Measurements from ENCODE around the gene DCAF11. TPM values are rescaled to one million over a fixed set of nuclear protein-coding genes. Genes with fewer than 3 reads are reported as not detected.
A peak's percentile ranks its signal among the peaks of the same experiment; 100 is the strongest.

DCAF11 gene
- total RNA-seq, 1 donor from 2014 or later, result 26.9 TPM

DNA sequence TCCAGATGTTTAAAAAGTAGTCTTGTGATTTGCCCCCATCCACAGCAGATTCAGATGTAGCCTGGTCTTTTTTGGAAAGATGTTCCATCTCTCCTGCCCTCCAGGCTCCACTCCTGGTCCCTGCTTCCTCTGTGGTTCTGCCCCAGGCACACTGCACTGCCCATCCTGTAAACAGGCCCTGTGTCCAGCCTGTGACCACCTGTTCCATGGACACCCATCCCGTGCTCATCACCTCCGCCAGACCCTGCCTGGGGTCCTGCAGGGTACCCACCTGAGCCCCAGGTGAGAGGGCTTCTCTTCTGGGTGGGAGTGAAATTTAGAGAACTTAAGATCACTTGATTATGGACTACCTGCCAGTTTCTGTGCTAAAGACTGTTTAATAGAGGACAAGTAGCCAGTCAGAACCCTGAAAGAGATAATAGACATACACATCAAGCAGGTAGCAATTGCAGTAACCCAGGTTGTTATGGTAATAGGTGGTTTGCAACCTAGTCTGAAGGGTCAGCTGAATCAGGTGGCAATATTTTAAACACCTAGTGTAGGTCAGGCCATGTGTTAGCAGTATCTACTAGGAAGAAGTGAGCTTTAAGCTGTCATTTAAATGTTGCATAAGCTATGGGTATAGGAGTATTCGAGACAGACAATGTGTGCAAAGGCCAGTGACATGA is 34.9 kb downstream of the DCAF11 start:
- Histone ChIP-seq H3K36me3 (ENCODE audit: insufficient read depth, low read length) (peaks cover 31% of the 10 kb centered on the region), H3K27me3 (ENCODE audit: insufficient read depth, low read length) (no peaks in the 10 kb centered on the region), H3K4me2 (ENCODE audit: low read length) (no peak overlapping the region), H3K9ac (ENCODE audit: low read length) (no peak overlapping the region), H3K27ac (ENCODE audit: low read depth, low read length) (no peak overlapping the region), H3K4me1 (ENCODE audit: insufficient read depth, low read length) (peaks cover 16% of the 10 kb centered on the region), H3K4me3 (ENCODE audit: insufficient read depth, low read depth, low read length) (no peak overlapping the region), H4K20me1 (ENCODE audit: insufficient read depth, low read length) (peaks cover 36% of the 10 kb centered on the region), H2AFZ (ENCODE audit: low read depth, low read length) (no peak overlapping the region), H3K9me3 (ENCODE audit: insufficient read depth, low read depth, low read length) (no peaks in the 10 kb centered on the region), H3K79me2 (ENCODE audit: insufficient read depth, low read length) (peaks cover 50% of the 10 kb centered on the region)
- DNase-seq (ENCODE audit: low read depth), result no peak
- TF ChIP-seq, protein P1, sequence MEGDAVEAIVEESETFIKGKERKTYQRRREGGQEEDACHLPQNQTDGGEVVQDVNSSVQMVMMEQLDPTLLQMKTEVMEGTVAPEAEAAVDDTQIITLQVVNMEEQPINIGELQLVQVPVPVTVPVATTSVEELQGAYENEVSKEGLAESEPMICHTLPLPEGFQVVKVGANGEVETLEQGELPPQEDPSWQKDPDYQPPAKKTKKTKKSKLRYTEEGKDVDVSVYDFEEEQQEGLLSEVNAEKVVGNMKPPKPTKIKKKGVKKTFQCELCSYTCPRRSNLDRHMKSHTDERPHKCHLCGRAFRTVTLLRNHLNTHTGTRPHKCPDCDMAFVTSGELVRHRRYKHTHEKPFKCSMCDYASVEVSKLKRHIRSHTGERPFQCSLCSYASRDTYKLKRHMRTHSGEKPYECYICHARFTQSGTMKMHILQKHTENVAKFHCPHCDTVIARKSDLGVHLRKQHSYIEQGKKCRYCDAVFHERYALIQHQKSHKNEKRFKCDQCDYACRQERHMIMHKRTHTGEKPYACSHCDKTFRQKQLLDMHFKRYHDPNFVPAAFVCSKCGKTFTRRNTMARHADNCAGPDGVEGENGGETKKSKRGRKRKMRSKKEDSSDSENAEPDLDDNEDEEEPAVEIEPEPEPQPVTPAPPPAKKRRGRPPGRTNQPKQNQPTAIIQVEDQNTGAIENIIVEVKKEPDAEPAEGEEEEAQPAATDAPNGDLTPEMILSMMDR (IDR thresholded peaks at IDR 0.05; ENCODE audit: insufficient read depth, low read depth, low read length), result no peak
- TF ChIP-seq EZH2 (IDR thresholded peaks at IDR 0.05; ENCODE audit: insufficient read depth, low read length), result no peak
- Mint-ChIP-seq H3K4me3 (ENCODE audit: unreplicated experiment) (peak overlapping the region; percentile 87), H3K27ac (ENCODE audit: unreplicated experiment) (no peak overlapping the region), H3K36me3 (ENCODE audit: low read depth, unreplicated experiment) (peaks cover 3% of the 10 kb centered on the region), H3K27me3 (ENCODE audit: low read depth, unreplicated experiment) (no peaks in the 10 kb centered on the region), H3K4me1 (ENCODE audit: low read depth, unreplicated experiment) (peaks cover 14% of the 10 kb centered on the region), H3K9me3 (ENCODE audit: unreplicated experiment) (no peaks in the 10 kb centered on the region)
- FAIRE-seq, result no peak

DNA sequence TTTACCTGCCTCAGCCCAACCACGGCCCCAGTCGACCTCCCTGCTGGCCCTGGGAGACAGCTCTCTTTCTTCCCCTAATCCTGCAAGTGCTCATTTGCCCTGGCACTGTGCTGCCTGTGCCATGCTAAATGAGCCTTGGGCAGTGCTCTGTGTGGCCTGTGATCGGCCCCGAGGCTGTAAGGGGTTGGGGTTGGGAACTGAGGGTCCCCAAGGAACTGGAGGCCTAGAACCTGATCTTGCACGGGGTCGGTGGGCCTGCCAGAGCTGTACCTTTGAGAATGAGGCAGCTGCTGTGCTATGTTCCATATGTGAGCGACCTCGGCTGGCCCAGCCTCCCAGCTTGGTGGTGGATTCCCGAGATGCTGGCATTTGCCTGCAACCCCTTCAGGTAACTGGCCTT is 35.5 kb downstream of the DCAF11 start:
- no peak overlapping the region for H2AFZ ChIP-seq (ENCODE audit: low read depth, low read length)
- peaks cover 36% of the 10 kb centered on the region for H4K20me1 ChIP-seq (ENCODE audit: insufficient read depth, low read length)
- H3K9me3 ChIP-seq (ENCODE audit: insufficient read depth, low read depth, low read length), result no peaks in the 10 kb centered on the region
- no peaks in the 10 kb centered on the region for H3K9me3 Mint-ChIP-seq (ENCODE audit: unreplicated experiment)
- no peak for FAIRE-seq
- H3K4me2 ChIP-seq (ENCODE audit: low read length), result no peak overlapping the region
- H3K4me1 Mint-ChIP-seq (ENCODE audit: low read depth, unreplicated experiment), result peaks cover 12% of the 10 kb centered on the region
- peaks cover 44% of the 10 kb centered on the region for H3K79me2 ChIP-seq (ENCODE audit: insufficient read depth, low read length)
- peaks cover 33% of the 10 kb centered on the region for H3K36me3 ChIP-seq (ENCODE audit: insufficient read depth, low read length)
- H3K4me3 ChIP-seq (ENCODE audit: insufficient read depth, low read depth, low read length), result no peak overlapping the region
- no peak overlapping the region for H3K27ac Mint-ChIP-seq (ENCODE audit: unreplicated experiment)
- H3K36me3 Mint-ChIP-seq (ENCODE audit: low read depth, unreplicated experiment), result peaks cover 6% of the 10 kb centered on the region
- peaks cover 16% of the 10 kb centered on the region for H3K4me1 ChIP-seq (ENCODE audit: insufficient read depth, low read length)
- no peak for DNase-seq (ENCODE audit: low read depth)
- H3K9ac ChIP-seq (ENCODE audit: low read length), result no peak overlapping the region
- TF ChIP-seq EZH2 (IDR thresholded peaks at IDR 0.05; ENCODE audit: insufficient read depth, low read length), result no peak
- TF ChIP-seq, protein P1 (IDR thresholded peaks at IDR 0.05; ENCODE audit: insufficient read depth, low read depth, low read length), result no peak
- H3K27ac ChIP-seq (ENCODE audit: low read depth, low read length), result no peak overlapping the region
- H3K27me3 ChIP-seq (ENCODE audit: insufficient read depth, low read length), result no peaks in the 10 kb centered on the region
- no peak overlapping the region for H3K4me3 Mint-ChIP-seq (ENCODE audit: unreplicated experiment)
- no peaks in the 10 kb centered on the region for H3K27me3 Mint-ChIP-seq (ENCODE audit: low read depth, unreplicated experiment)

DNA sequence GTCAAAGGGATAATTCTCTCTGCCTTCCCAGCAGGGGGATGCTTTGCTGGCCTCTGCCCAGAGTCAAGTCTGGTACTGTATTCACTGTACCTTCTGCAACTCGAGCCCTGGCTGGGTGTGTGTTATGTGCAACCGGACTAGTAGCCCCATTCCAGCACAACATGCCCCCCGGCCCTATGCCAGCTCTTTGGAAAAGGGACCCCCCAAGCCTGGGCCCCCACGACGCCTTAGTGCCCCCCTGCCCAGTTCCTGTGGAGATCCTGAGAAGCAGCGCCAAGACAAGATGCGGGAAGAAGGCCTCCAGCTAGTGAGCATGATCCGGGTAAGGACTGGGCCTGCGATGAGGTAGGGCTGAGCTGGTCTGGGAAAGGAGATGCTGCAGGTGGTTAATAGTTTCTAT is 36.0 kb downstream of the DCAF11 start:
- H3K9ac ChIP-seq (ENCODE audit: low read length), result no peak overlapping the region
- no peak overlapping the region for H3K4me3 ChIP-seq (ENCODE audit: insufficient read depth, low read depth, low read length)
- peaks cover 6% of the 10 kb centered on the region for H3K36me3 Mint-ChIP-seq (ENCODE audit: low read depth, unreplicated experiment)
- H2AFZ ChIP-seq (ENCODE audit: low read depth, low read length), result no peak overlapping the region
- FAIRE-seq (no peak), DNase-seq (ENCODE audit: low read depth) (no peak)
- no peaks in the 10 kb centered on the region for H3K27me3 ChIP-seq (ENCODE audit: insufficient read depth, low read length)
- no peak overlapping the region for H3K4me2 ChIP-seq (ENCODE audit: low read length)
- no peak overlapping the region for H3K27ac ChIP-seq (ENCODE audit: low read depth, low read length)
- H3K9me3 Mint-ChIP-seq (ENCODE audit: unreplicated experiment), result no peaks in the 10 kb centered on the region
- H3K79me2 ChIP-seq (ENCODE audit: insufficient read depth, low read length), result peaks cover 39% of the 10 kb centered on the region
- no peak overlapping the region for H3K27ac Mint-ChIP-seq (ENCODE audit: unreplicated experiment)
- peaks cover 7% of the 10 kb centered on the region for H3K4me1 Mint-ChIP-seq (ENCODE audit: low read depth, unreplicated experiment)
- peak overlapping the region; percentile 60 for H3K4me3 Mint-ChIP-seq (ENCODE audit: unreplicated experiment)
- H3K27me3 Mint-ChIP-seq (ENCODE audit: low read depth, unreplicated experiment), result no peaks in the 10 kb centered on the region
- peaks cover 36% of the 10 kb centered on the region for H4K20me1 ChIP-seq (ENCODE audit: insufficient read depth, low read length)
- peaks cover 13% of the 10 kb centered on the region for H3K4me1 ChIP-seq (ENCODE audit: insufficient read depth, low read length)
- TF ChIP-seq, protein P1 (IDR thresholded peaks at IDR 0.05; ENCODE audit: insufficient read depth, low read depth, low read length), result no peak
- TF ChIP-seq EZH2 (IDR thresholded peaks at IDR 0.05; ENCODE audit: insufficient read depth, low read length), result no peak
- H3K9me3 ChIP-seq (ENCODE audit: insufficient read depth, low read depth, low read length), result no peaks in the 10 kb centered on the region
- H3K36me3 ChIP-seq (ENCODE audit: insufficient read depth, low read length), result peaks cover 38% of the 10 kb centered on the region

All from astrocyte (in vitro differentiated cells and primary cell).